ENCODE measurements around the gene NR6A1. TPM values are rescaled to one million over a fixed set of nuclear protein-coding genes. Genes with fewer than 3 reads are reported as not detected.

Gene NR6A1
- polyA plus RNA-seq, 1 experiment, result 0.10 TPM

DNA sequence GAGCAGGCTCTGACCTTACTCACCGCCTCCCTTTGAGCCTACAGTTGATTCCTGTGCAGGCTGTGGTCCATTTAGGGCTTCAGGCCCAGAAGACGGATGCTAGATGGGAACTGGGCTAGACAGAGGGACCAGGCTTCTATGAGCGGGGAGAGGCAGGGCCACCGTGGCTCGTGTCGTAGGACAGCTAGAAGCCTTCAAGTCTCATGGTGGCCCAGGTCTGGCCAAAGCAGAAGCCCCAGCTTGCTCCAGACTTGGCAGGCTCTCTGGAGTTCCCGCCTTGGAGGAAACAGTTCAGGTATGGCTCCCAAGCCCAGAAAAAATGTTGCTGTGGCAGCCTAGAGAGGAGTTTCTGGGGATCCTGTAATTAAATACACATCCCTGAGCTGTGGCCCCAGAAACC lies 253.0 kb downstream of the NR6A1 start:
- Histone ChIP-seq H3K27ac (ENCODE audit: low read depth, low read length) (no peak overlapping the region), H3K27me3 (ENCODE audit: control insufficient read depth, insufficient read depth, low read length) (peaks cover 43% of the 10 kb centered on the region), H3K9me3 (ENCODE audit: control insufficient read depth, insufficient read depth, low read length) (no peaks in the 10 kb centered on the region; the same call in 1 of the 2 replicates), H3K4me3 (ENCODE audit: low read depth, low read length) (no peak overlapping the region)
- TF ChIP-seq, protein P1, sequence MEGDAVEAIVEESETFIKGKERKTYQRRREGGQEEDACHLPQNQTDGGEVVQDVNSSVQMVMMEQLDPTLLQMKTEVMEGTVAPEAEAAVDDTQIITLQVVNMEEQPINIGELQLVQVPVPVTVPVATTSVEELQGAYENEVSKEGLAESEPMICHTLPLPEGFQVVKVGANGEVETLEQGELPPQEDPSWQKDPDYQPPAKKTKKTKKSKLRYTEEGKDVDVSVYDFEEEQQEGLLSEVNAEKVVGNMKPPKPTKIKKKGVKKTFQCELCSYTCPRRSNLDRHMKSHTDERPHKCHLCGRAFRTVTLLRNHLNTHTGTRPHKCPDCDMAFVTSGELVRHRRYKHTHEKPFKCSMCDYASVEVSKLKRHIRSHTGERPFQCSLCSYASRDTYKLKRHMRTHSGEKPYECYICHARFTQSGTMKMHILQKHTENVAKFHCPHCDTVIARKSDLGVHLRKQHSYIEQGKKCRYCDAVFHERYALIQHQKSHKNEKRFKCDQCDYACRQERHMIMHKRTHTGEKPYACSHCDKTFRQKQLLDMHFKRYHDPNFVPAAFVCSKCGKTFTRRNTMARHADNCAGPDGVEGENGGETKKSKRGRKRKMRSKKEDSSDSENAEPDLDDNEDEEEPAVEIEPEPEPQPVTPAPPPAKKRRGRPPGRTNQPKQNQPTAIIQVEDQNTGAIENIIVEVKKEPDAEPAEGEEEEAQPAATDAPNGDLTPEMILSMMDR (IDR thresholded peaks at IDR 0.05; ENCODE audit: low read depth, low read length), result no peak
- DNase-seq (ENCODE audit: low read depth, low spot score), result no peak
- CTCF ChIA-PET, result interaction anchor here (1.1 kb wide), 1 partner anchor 19 kb away, joined by 3 read pairs; no protein-coding TSS in a partner anchor
- POLR2A ChIA-PET, result no interaction called here

DNA sequence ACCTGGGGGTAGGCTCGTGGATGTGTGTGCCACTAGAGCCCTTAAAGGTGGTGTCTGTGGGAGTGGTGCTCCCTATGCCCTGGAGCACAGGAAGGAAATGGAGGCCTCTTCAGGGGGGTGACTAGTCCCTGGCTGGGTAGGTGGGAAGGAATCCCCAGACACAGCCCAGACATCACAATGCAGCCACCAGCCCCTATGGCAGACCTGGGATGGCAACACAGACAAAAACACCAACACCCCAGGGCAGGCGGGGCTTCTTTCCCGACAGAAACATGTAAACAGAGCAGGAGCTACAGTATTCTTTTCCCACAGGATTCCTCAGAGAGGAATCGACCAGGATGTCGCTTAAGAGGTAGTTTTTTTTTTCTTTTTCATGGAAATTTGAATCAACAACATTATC lies 253.5 kb downstream of the NR6A1 start:
- H3K9me3 ChIP-seq (ENCODE audit: control insufficient read depth, insufficient read depth, low read length), result no peaks in the 10 kb centered on the region; the same call in 1 of the 2 replicates
- ChIA-PET POLR2A (no interaction called here), CTCF (interaction anchor here (1.1 kb wide), 1 partner anchor 19 kb away, joined by 3 read pairs; no protein-coding TSS in a partner anchor)
- H3K4me3 ChIP-seq (ENCODE audit: low read depth, low read length), result no peak overlapping the region
- H3K27me3 ChIP-seq (ENCODE audit: control insufficient read depth, insufficient read depth, low read length), result peaks cover 47% of the 10 kb centered on the region
- H3K27ac ChIP-seq (ENCODE audit: low read depth, low read length), result no peak overlapping the region
- no peak for DNase-seq (ENCODE audit: low read depth, low spot score)
- TF ChIP-seq, protein P1 (IDR thresholded peaks at IDR 0.05; ENCODE audit: low read depth, low read length), result no peak

DNA sequence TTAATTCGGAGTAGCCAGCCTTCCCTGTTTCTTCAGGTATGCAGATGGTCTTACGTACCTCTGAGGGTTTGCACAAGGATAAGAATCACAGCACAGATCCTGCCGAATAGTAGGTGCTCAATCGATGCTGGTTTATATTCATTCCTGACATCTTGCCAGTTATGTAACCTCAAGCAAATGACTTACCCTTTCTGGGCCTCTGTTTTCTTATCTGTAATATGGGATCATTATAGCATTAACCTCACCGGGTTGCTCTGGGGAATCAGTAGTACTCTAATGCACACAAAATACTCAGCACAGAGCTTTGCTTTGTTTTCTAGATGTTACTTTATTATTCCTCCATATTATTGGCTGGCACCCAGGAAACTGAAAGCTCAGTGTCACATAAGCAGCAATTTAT lies 256.2 kb downstream of the NR6A1 start:
- POLR2A ChIA-PET, result interaction anchor here (0.6 kb wide), 1 partner anchor 123 kb away, joined by 4 read pairs; no protein-coding TSS in a partner anchor
- Histone ChIP-seq H3K9me3 (ENCODE audit: control insufficient read depth, insufficient read depth, low read length) (no peaks in the 10 kb centered on the region; the same call in 1 of the 2 replicates), H3K27me3 (ENCODE audit: control insufficient read depth, insufficient read depth, low read length) (peaks cover 50% of the 10 kb centered on the region), H3K27ac (ENCODE audit: low read depth, low read length) (no peak overlapping the region), H3K4me3 (ENCODE audit: low read depth, low read length) (no peak overlapping the region)
- CTCF ChIA-PET, result interaction anchor here (2.9 kb wide), 1 partner anchor 22 kb away, joined by 11 read pairs; no protein-coding TSS in a partner anchor
- TF ChIP-seq, protein P1 (IDR thresholded peaks at IDR 0.05; ENCODE audit: low read depth, low read length), result no peak
- no peak for DNase-seq (ENCODE audit: low read depth, low spot score)

DNA sequence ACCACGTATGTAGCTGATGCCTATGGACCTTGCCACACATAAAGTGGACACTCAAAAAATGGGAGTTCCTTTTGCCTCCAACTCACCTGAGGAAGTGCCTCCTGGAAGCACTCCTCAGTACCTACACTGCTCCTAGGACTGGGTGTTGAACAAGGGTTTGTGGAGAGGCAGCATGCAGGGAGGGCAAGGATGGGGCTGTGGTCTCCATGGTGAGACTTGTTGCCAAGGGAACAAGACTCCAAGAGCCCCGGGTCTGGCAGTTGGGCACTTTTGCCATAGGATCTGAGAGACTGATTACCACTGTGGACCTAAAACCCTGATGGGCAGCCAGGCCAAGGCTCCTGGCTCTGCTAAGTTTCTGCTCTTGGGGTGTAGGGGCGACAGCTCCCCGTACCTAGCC lies 257.0 kb downstream of the NR6A1 start:
- Histone ChIP-seq H3K9me3 (ENCODE audit: control insufficient read depth, insufficient read depth, low read length) (no peaks in the 10 kb centered on the region), H3K4me3 (ENCODE audit: low read depth, low read length) (no peak overlapping the region), H3K27ac (ENCODE audit: low read depth, low read length) (no peak overlapping the region), H3K27me3 (ENCODE audit: control insufficient read depth, insufficient read depth, low read length) (peaks cover 50% of the 10 kb centered on the region)
- CTCF ChIA-PET, result interaction anchor here (2.9 kb wide), 1 partner anchor 23 kb away, joined by 11 read pairs; no protein-coding TSS in a partner anchor
- POLR2A ChIA-PET, result interaction anchor here (0.6 kb wide), 1 partner anchor 76 kb away, joined by 4 read pairs; no protein-coding TSS in a partner anchor
- TF ChIP-seq, protein P1 (IDR thresholded peaks at IDR 0.05; ENCODE audit: low read depth, low read length), result no peak
- DNase-seq (ENCODE audit: low read depth, low spot score), result no peak

DNA sequence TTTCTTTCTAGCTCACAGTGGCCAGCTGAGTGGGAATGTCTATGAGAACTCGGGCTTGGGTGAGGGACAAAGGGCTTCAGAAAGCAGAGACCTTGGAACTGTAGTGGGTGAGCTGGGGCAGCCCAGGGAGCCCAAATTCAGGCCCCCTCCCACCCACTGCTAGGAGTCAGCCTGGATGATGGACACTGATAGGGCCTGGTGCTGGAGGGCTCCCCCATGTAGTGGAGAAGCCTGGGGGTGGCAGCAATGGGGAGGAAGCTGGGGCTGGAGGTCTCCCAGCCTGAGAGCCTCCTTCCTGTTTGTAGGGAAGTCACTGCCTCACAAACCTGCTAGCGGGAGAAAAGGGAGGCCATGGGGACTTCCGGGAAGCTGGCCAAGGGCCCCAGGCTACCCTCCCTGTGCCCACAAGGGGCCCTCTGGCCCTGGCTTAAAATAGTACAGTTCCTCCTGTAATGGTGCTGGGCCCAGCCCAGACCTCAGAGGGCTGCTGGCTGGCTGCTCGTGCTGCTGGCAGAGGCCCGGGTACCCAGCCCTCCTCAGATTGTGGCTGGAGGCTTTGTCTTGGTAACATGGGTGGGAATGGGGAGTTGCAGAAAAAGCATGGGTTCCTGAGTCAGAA lies 257.6 kb downstream of the NR6A1 start:
- DNase-seq (ENCODE audit: low read depth, low spot score), result no peak
- no peak overlapping the region for H3K27ac ChIP-seq (ENCODE audit: low read depth, low read length)
- no peaks in the 10 kb centered on the region for H3K9me3 ChIP-seq (ENCODE audit: control insufficient read depth, insufficient read depth, low read length)
- H3K27me3 ChIP-seq (ENCODE audit: control insufficient read depth, insufficient read depth, low read length), result peaks cover 48% of the 10 kb centered on the region
- POLR2A ChIA-PET, result no interaction called here
- CTCF ChIA-PET, result interaction anchor here (1.0 to 2.9 kb wide), 2 partner anchors 23 kb away, joined by 6 to 11 read pairs; no protein-coding TSS in a partner anchor
- H3K4me3 ChIP-seq (ENCODE audit: low read depth, low read length), result no peak overlapping the region
- TF ChIP-seq, protein P1 (IDR thresholded peaks at IDR 0.05; ENCODE audit: low read depth, low read length), result no peak
